ENCODE results near the gene SUSD6. TPM values are rescaled to one million over a fixed set of nuclear protein-coding genes. Genes with fewer than 3 reads are reported as not detected.

The SUSD6 gene
- total RNA-seq, 2 donors from 2014 or later: 27.3 to 70.3 TPM

- H3K27ac ChIP-seq: peak overlapping the region; percentile 62
- no peaks in the 10 kb centered on the region for H3K27me3 ChIP-seq
- H3K9me3 ChIP-seq: no peaks in the 10 kb centered on the region
- peaks cover 49% of the 10 kb centered on the region for H3K4me1 ChIP-seq
- DNase-seq: peak; percentile 58
- intact Hi-C loops (cut with DNase I): no loop called here
- TF ChIP-seq CTCF (IDR thresholded peaks at IDR 0.05): no peak
- H3K4me3 ChIP-seq: peak overlapping the region; percentile 7
- no peaks in the 10 kb centered on the region for H3K36me3 ChIP-seq
- H3K9ac ChIP-seq (ENCODE audit: low read depth in 2 of 2, low read length in 2 of 2): peak overlapping the region in 1 of 2 donors; percentile 64
Observed at GRCh38 chr14:69652942-69653684, 41.7 kb downstream of the SUSD6 start.

DNA sequence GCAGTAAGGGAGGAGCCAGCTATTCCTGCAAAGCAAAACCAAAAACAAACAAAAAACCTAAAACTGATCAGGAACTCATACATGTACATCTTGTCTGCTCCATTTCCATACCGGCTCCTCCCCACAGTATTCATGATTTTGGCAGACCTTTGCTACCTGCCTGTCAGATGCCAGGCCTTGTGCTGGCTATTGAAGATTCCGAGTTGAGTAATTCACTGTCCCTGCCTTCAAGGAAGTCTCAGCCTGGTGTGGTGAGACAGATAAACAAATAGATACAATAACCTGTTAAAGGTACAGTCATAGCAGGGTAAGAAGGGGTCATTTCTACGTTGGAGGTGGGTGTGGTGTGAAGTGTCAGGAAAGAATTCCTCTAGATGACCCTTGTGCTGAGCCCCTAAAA is 42.7 kb downstream of the SUSD6 start:
- H3K9ac ChIP-seq (ENCODE audit: low read depth in 2 of 2, low read length in 2 of 2): peak overlapping the region in 1 of 2 donors; percentile 64
- H3K36me3 ChIP-seq: no peaks in the 10 kb centered on the region
- peak; percentile 60 for DNase-seq
- H3K27me3 ChIP-seq: no peaks in the 10 kb centered on the region
- H3K9me3 ChIP-seq: no peaks in the 10 kb centered on the region
- H3K27ac ChIP-seq: peak overlapping the region; percentile 62
- H3K4me1 ChIP-seq: peaks cover 50% of the 10 kb centered on the region
- no peak for TF ChIP-seq CTCF (IDR thresholded peaks at IDR 0.05)
- intact Hi-C loops (cut with DNase I): no loop called here
- no peak overlapping the region for H3K4me3 ChIP-seq

GRCh38 chr14:69657950-69658355 is 46.6 kb downstream of the SUSD6 start:
- Histone ChIP-seq H3K9ac (ENCODE audit: low read depth in 2 of 2, low read length in 2 of 2) (peak overlapping the region; percentile 57 to 63), H3K9me3 (no peaks in the 10 kb centered on the region), H3K36me3 (no peaks in the 10 kb centered on the region), H3K4me3 (no peak overlapping the region), H3K4me1 (peaks cover 22% of the 10 kb centered on the region), H3K27ac (peak overlapping the region; percentile 77), H3K27me3 (no peaks in the 10 kb centered on the region)
- intact Hi-C loops (cut with DNase I): no loop called here
- DNase-seq: peak; percentile 72
- no peak for TF ChIP-seq CTCF (IDR thresholded peaks at IDR 0.05)

DNA sequence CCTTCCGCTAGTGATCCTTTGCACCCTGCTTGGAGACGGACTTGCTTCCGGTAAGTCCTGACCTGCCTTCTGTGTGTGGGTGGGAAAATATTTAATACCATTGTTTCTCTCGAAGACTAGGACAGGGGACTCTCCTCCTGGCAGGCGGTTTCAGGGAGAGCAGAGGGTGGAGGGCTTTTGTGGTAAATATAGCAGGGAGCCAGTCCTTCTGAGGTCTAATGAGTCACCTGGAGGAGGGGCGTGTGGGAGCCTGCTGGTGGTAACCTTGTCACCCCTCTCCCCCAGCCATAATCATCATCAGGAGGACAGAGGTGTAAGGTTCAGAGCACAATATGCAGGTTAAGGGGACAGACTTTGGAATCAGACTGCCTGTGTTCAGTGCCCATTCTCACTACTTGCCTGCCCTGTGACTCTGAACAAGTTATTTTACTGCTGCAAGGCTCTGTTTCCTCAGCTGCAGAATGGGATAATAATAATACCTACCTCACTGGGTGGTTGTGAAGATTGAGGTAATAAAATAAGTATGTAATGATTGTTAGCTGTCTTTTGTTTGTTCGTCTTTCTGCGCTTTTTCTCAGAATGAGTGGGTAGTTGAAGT is 47.4 kb downstream of the SUSD6 start:
- Histone ChIP-seq H3K9me3 (no peaks in the 10 kb centered on the region), H3K9ac (ENCODE audit: low read depth in 2 of 2, low read length in 2 of 2) (peak overlapping the region in 1 of 2 donors; percentile 63), H3K27ac (peak overlapping the region; percentile 77), H3K27me3 (no peaks in the 10 kb centered on the region), H3K4me1 (peaks cover 17% of the 10 kb centered on the region), H3K36me3 (no peaks in the 10 kb centered on the region), H3K4me3 (no peak overlapping the region)
- DNase-seq: no peak
- TF ChIP-seq CTCF (IDR thresholded peaks at IDR 0.05): no peak
- intact Hi-C loops (cut with DNase I): no loop called here

GRCh38 chr14:69660344-69661193 is 49.2 kb downstream of the SUSD6 start:
- Histone ChIP-seq H3K27ac (no peak overlapping the region), H3K4me1 (peaks cover 13% of the 10 kb centered on the region), H3K9me3 (no peaks in the 10 kb centered on the region), H3K9ac (ENCODE audit: low read depth in 2 of 2, low read length in 2 of 2) (no peak overlapping the region), H3K27me3 (no peaks in the 10 kb centered on the region), H3K4me3 (no peak overlapping the region), H3K36me3 (no peaks in the 10 kb centered on the region)
- intact Hi-C loops (cut with DNase I): no loop called here
- TF ChIP-seq CTCF (IDR thresholded peaks at IDR 0.05): no peak
- no peak for DNase-seq
